ENCODE measurements around the gene NCBP1. TPM values are rescaled to one million over a fixed set of nuclear protein-coding genes. Genes with fewer than 3 reads are reported as not detected.
"Not testable (repeated sequence)": the region's sequence is repeated elsewhere in the genome, so short reads cannot be mapped to it uniquely, and the experiment has no call there.

The NCBP1 gene
- total RNA-seq, 1 donor, result 37.3 TPM

DNA sequence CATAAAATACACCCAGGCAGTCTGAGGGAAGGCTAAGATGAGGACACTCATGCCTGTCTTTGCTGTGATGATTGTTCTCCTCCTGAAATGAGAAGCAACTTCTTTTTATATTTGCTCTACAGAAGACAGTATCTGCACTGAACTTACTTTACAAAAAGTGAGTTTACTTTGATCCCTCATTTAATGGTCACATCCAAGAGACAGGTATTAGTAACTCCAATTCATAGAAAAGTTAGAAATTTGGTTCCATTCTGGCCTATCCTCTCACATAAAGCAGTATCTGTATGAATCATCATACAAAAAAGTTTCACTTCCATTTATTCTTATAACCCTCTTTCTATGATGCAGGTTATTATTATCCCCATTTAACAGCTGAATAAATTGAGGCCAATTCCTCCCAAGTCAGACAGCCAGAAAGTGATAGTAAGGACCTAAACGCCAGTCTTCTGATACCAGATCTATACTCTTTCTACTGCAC lies 15.6 kb upstream of the NCBP1 start:
- peaks cover 4% of the 10 kb centered on the region for H4K20me1 ChIP-seq (ENCODE audit: insufficient read depth, low read length)
- DNase-seq (ENCODE audit: insufficient read length, low spot score, missing footprints), result no peak
- no peak overlapping the region for H3K4me2 ChIP-seq (ENCODE audit: insufficient read depth, low read length)
- no peak overlapping the region for H2AFZ ChIP-seq (ENCODE audit: low read length)
- peaks cover 3% of the 10 kb centered on the region for H3K36me3 ChIP-seq (ENCODE audit: insufficient read depth, low read length)
- H3K27ac ChIP-seq (ENCODE audit: low read depth, low read length), result no peak overlapping the region
- H3K79me2 ChIP-seq (ENCODE audit: insufficient read depth, low read length), result no peaks in the 10 kb centered on the region
- TF ChIP-seq, protein P1, sequence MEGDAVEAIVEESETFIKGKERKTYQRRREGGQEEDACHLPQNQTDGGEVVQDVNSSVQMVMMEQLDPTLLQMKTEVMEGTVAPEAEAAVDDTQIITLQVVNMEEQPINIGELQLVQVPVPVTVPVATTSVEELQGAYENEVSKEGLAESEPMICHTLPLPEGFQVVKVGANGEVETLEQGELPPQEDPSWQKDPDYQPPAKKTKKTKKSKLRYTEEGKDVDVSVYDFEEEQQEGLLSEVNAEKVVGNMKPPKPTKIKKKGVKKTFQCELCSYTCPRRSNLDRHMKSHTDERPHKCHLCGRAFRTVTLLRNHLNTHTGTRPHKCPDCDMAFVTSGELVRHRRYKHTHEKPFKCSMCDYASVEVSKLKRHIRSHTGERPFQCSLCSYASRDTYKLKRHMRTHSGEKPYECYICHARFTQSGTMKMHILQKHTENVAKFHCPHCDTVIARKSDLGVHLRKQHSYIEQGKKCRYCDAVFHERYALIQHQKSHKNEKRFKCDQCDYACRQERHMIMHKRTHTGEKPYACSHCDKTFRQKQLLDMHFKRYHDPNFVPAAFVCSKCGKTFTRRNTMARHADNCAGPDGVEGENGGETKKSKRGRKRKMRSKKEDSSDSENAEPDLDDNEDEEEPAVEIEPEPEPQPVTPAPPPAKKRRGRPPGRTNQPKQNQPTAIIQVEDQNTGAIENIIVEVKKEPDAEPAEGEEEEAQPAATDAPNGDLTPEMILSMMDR (IDR thresholded peaks at IDR 0.05; ENCODE audit: extremely low read depth, low read depth, low read length), result no peak
- H3K4me1 ChIP-seq (ENCODE audit: insufficient read depth, low read length), result no peaks in the 10 kb centered on the region
- H3K9me3 ChIP-seq (ENCODE audit: low read depth, low read length), result no peaks in the 10 kb centered on the region
- H3K27me3 ChIP-seq (ENCODE audit: insufficient read depth, low read length), result no peaks in the 10 kb centered on the region
- H3K4me3 ChIP-seq (ENCODE audit: insufficient read depth, low read length), result no peak overlapping the region

DNA sequence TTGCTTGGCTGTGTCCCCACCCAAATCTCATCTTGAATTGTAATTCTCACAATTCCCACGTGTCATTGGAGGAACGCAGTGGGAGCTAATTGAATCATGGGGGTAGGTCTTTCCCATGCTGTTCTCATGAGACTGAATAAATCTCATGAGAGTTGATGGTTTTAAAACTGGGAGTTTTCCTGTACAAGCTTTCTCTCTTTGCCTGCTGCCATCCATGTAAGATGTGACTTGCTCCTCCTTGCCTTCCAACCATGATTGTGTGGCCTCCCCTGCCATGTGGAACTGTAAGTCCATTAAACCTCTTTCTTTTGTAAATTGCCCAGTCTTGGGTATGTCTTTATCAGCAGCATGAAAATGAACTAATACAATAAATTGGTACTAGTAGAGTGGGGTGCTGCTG lies 13.6 kb upstream of the NCBP1 start:
- not testable (repeated sequence) for H3K4me1 ChIP-seq (ENCODE audit: insufficient read depth, low read length); H3K27ac ChIP-seq (ENCODE audit: low read depth, low read length); H3K27me3 ChIP-seq (ENCODE audit: insufficient read depth, low read length); H3K9me3 ChIP-seq (ENCODE audit: low read depth, low read length); H2AFZ ChIP-seq (ENCODE audit: low read length); H3K4me2 ChIP-seq (ENCODE audit: insufficient read depth, low read length); H3K4me3 ChIP-seq (ENCODE audit: insufficient read depth, low read length); H3K79me2 ChIP-seq (ENCODE audit: insufficient read depth, low read length); H4K20me1 ChIP-seq (ENCODE audit: insufficient read depth, low read length); DNase-seq (ENCODE audit: insufficient read length, low spot score, missing footprints)
- peaks cover 10% of the 10 kb centered on the region for H3K36me3 ChIP-seq (ENCODE audit: insufficient read depth, low read length)

DNA sequence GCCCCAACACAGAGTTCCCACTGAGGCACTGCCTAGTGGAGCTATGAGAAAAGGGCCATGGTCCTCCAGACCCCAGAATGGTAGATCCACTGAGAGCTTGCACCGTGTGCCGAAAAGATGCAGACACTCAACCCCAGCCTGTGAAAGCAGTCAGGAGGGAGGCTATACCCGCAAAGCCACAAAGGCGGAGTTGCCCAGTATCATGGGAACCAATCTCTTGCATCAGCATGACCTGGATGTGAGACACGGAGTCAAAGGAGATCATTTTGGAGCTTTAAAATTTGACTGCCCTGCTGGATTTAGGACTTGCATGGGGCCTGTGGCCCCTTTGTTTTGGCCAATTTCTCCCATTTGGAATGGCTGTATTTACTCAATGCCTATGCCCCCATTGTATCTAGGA lies 11.1 kb upstream of the NCBP1 start:
- peaks cover 18% of the 10 kb centered on the region for H3K36me3 ChIP-seq (ENCODE audit: insufficient read depth, low read length)
- not testable (repeated sequence) for H3K4me3 ChIP-seq (ENCODE audit: insufficient read depth, low read length); H2AFZ ChIP-seq (ENCODE audit: low read length); H3K9me3 ChIP-seq (ENCODE audit: low read depth, low read length); H3K4me2 ChIP-seq (ENCODE audit: insufficient read depth, low read length); H3K27ac ChIP-seq (ENCODE audit: low read depth, low read length); H3K27me3 ChIP-seq (ENCODE audit: insufficient read depth, low read length); H4K20me1 ChIP-seq (ENCODE audit: insufficient read depth, low read length); H3K4me1 ChIP-seq (ENCODE audit: insufficient read depth, low read length); H3K79me2 ChIP-seq (ENCODE audit: insufficient read depth, low read length); DNase-seq (ENCODE audit: insufficient read length, low spot score, missing footprints)

DNA sequence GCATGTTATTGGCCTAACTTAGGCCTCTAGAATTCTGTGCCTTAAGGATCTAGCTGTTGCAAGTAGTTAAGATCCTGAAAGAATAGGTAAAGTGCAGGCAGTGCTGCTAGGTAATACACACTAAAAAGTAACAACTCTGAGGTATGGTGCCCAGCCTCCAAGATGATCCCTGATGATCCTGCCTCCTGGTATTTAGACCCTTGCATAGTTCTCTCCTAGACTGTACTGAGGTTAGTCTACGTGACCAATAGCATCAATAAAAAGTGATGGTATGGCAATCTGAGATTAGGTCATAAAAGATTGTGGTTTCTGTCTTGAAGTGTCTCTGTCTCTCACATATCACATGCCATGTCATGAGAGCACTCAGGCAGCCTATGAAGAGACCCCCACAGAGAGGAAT lies 9.7 kb upstream of the NCBP1 start:
- Histone ChIP-seq H3K27ac (ENCODE audit: low read depth, low read length) (no peak overlapping the region), H3K4me1 (ENCODE audit: insufficient read depth, low read length) (no peaks in the 10 kb centered on the region), H3K79me2 (ENCODE audit: insufficient read depth, low read length) (peaks cover 18% of the 10 kb centered on the region), H3K4me2 (ENCODE audit: insufficient read depth, low read length) (no peak overlapping the region), H3K9me3 (ENCODE audit: low read depth, low read length) (no peaks in the 10 kb centered on the region), H3K27me3 (ENCODE audit: insufficient read depth, low read length) (no peaks in the 10 kb centered on the region), H4K20me1 (ENCODE audit: insufficient read depth, low read length) (no peaks in the 10 kb centered on the region), H3K4me3 (ENCODE audit: insufficient read depth, low read length) (no peak overlapping the region), H2AFZ (ENCODE audit: low read length) (no peak overlapping the region), H3K36me3 (ENCODE audit: insufficient read depth, low read length) (peaks cover 18% of the 10 kb centered on the region)
- no peak for DNase-seq (ENCODE audit: insufficient read length, low spot score, missing footprints)
- TF ChIP-seq, protein P1 (IDR thresholded peaks at IDR 0.05; ENCODE audit: extremely low read depth, low read depth, low read length), result no peak

GRCh38 chr9:97625620-97626019 lies 8.0 kb upstream of the NCBP1 start:
- Histone ChIP-seq H3K27ac (ENCODE audit: low read depth, low read length) (no peak overlapping the region), H3K36me3 (ENCODE audit: insufficient read depth, low read length) (peaks cover 18% of the 10 kb centered on the region), H3K4me1 (ENCODE audit: insufficient read depth, low read length) (no peaks in the 10 kb centered on the region), H2AFZ (ENCODE audit: low read length) (no peak overlapping the region), H3K9me3 (ENCODE audit: low read depth, low read length) (no peaks in the 10 kb centered on the region), H3K4me3 (ENCODE audit: insufficient read depth, low read length) (no peak overlapping the region), H3K4me2 (ENCODE audit: insufficient read depth, low read length) (no peak overlapping the region), H4K20me1 (ENCODE audit: insufficient read depth, low read length) (no peaks in the 10 kb centered on the region), H3K27me3 (ENCODE audit: insufficient read depth, low read length) (no peaks in the 10 kb centered on the region), H3K79me2 (ENCODE audit: insufficient read depth, low read length) (peaks cover 35% of the 10 kb centered on the region)
- TF ChIP-seq, protein P1 (IDR thresholded peaks at IDR 0.05; ENCODE audit: extremely low read depth, low read depth, low read length), result no peak
- no peak for DNase-seq (ENCODE audit: insufficient read length, low spot score, missing footprints)
